Adrenal gland (tissue), 5 donors: ENCODE results near the gene STK35.

ENCODE experiments used
- CTCF ChIP-seq, 6 experiments: fragments of 450-650 bp in 4 of 6; fragments of 200-600 bp in 2 of 6; sonication (generic) in 1 of 6; IDR thresholded peaks; 1 replicate in 5 of 6; 2 replicates in 1 of 6; pipeline versions ENCODE4 v1.5.1 to v1.8.0; 2016 to 2021; ENCODE audit warnings: antibody characterized with exemption in 6 of 6, mild to moderate bottlenecking in 2 of 6, moderate library complexity in 1 of 6
- POLR2A ChIP-seq, 2 donors: fragments of 450-650 bp; IDR thresholded peaks; one replicate each; pipeline ENCODE4 v1.6.1; 2017; ENCODE audit warnings: antibody characterized with exemption in 2 of 2, mild to moderate bottlenecking in 2 of 2, moderate library complexity in 1 of 2
- donor health status: DM: no; HTN: no; CAD: no.

- TF ChIP-seq CTCF (IDR thresholded peaks at IDR 0.05) (no peak), POLR2A (IDR thresholded peaks at IDR 0.05) (no peak)
These were observed 12.7 kb downstream of the STK35 start for GRCh38 chr20:2114127-2114959.
